Stimulated activated CD8-positive, alpha-beta memory T cell treated with anti-CD3 and anti-CD28 coated beads, Interleukin-12 subunit alpha, Interleukin-12 subunit beta, amount 100 ng/mL, for 24 hours (primary cell): ENCODE measurements around the gene PLA2G4F.
"Not testable (repeated sequence)": the region's sequence is repeated elsewhere in the genome, so short reads cannot be mapped to it uniquely, and the experiment has no call there.

Experiments used
- DNase-seq: peaks from one replicate; pipeline ENCODE4 v3.0.0-alpha.2; 2020; ENCODE audit errors: extremely low read depth

PLA2G4F gene

GRCh38 chr15:42100021-42100800, 56.2 kb downstream of the PLA2G4F start:
- no peak for DNase-seq

GRCh38 chr15:42097018-42097417, 59.4 kb downstream of the PLA2G4F start:
- no peak for DNase-seq

DNA sequence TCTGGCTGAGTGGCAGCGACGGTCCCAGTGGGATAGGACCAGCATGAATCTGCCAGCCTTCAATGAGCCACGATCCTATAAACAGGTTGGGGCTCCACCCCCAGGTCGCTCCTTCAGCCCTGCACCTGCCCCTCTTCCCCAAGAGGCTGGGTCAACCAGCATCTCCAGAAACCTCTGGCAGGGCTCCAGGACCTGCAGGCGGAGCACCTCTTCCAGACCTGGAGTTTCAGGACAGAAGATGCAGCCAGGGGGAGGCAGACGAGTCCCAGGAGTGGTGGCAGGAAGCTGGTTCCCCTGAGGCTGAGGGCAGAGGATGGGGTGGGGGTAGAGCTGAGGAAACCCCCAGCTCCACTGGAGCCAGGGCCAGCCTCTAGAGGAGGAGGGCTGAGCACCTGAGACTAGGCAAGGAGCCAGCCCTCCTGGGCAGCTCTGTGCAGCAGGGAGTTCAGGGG, 61.9 kb downstream of the PLA2G4F start, which contains the start of gene PLA2G4D:
PLA2G4D (minus strand) TSS at position 51 of the 452 bp plus-strand sequence. CDS start 103 bp downstream, outside the sequence.
- no peak for DNase-seq

- DNase-seq: no peak
Observed at GRCh38 chr15:42093966-42094365, 62.5 kb downstream of the PLA2G4F start.

DNA sequence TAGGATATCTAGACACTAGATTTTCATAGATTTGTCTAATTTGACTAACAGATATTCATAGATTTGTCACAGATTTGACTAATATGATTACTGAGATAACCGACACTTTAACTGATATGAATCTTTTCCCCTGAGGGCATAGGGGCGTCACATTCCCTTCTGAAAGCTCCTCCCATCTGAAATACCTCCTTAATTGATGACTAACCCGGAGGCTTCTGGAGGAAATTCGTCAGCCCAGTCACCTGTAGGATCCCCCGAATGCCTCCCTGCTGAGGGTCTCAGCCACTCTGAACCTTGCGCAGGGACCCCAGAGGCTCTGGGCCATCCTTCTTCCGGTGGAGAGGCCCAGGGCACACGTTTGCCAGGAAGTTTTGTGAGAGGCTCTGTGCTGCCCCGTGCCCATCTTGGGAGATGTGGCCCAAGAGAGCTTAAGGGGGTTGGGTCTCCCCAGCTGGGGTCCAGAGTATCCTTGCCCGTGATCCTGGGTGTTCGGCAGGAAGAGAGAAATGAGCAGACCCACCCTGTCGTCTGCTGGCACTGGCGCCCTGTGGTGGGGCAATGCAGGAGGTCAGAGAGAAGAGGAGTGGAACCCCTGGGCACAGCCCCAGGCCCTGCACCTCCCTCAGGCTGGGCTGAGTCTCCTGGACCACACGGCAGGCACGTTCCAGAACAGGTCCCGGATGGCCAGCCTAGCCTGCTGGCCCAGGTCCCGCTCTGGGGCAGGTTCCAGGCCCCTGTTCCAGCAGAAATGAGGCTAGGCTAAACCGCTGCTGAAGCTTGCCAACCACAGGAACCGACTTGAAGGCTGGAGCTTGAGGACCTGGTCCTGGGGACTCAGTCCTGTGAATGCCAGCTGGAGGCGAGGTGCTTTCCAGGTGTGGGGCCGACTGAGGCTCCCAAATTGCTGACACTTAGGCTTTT, 63.8 kb downstream of the PLA2G4F start:
- DNase-seq: no peak

DNA sequence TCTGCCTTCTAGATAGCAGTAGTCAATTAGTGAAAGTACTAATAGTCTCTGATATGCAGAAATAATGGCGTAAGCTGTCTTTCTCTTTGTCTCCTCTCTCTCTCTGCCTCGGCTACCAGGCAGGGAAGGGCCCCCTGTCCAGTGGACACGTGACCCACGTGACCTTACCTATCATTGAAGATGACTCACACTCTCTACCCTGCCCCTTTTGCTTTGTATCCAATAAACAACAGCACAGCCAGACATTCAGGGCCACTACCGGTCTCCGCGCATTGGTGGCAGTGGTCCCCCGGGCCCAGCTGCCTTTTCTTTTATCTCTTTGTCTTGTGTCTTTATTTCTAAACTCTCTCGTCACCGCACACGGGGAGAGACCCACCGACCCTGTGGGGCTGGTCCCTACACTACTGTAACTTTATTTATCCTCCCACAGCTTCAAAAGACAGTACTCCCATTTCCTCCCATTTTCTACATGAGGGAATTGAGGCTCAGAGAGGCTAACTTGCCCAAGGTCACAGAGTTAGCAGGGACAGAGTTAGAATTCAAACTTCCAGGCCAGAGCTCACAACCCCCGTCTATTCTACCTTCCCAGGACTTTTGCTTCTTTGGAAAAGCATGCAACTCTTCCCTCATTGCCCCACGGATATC, 64.6 kb downstream of the PLA2G4F start:
- not testable (repeated sequence) for DNase-seq

GRCh38 chr15:42090781-42091180, 65.7 kb downstream of the PLA2G4F start:
- no peak for DNase-seq

DNA sequence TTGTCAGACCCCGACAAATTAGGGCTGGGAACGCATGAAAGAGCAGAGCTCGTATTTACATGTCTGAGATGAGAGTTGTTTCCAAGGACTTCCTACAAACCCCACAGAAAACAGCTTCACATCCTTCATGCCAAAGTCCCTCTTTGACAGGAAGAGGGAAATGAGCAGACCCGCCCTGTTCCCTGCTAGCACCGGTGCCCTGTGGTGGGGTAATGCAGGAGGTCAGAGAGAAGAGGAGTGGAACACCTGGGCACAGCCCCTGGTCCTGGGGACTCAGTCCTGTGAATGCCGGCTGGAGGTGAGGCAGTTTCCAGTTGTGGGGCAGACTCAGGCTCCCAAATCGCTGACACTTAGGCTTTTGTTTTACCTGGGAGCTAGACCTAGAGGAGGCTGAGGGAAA, 66.1 kb downstream of the PLA2G4F start:
- DNase-seq: no peak

- DNase-seq: no peak
Observed at GRCh38 chr15:42089942-42090341, 66.5 kb downstream of the PLA2G4F start.
